Testis (tissue), 3 donors: ENCODE measurements around the gene NPAS3. TPM values are rescaled to one million over a fixed set of nuclear protein-coding genes. Genes with fewer than 3 reads are reported as not detected.
A peak's percentile ranks its signal among the peaks of the same experiment; 100 is the strongest.

ENCODE experiments used
- DNase-seq: peaks from one replicate; pipeline ENCODE4 v3.0.0-alpha.2; 2019
- H3K27ac ChIP-seq, 2 donors: fragments of 200-600 bp; sonication (generic); one replicate each; pipeline ENCODE4 v1.5.1; 2019
- H3K27me3 ChIP-seq: fragments of 200-600 bp; sonication (generic); one replicate; pipeline ENCODE4 v1.5.1; 2019
- H3K36me3 ChIP-seq: fragments of 200-600 bp; sonication (generic); one replicate; pipeline ENCODE4 v1.5.1; 2017; ENCODE audit warnings: low read depth; ENCODE audit errors: missing control alignments
- H3K4me1 ChIP-seq: fragments of 200-600 bp; sonication (generic); one replicate; pipeline ENCODE4 v1.5.1; 2019
- H3K4me3 ChIP-seq, 2 donors: fragments of 200-600 bp; sonication (generic); one replicate each; pipeline ENCODE4 v1.5.1; 2017 to 2019
- H3K9me3 ChIP-seq: fragments of 200-600 bp; sonication (generic); one replicate; pipeline ENCODE4 v1.5.1; 2017
- POLR2A ChIP-seq: fragments of 450-650 bp; IDR thresholded peaks from one replicate; pipeline ENCODE4 v1.6.1; 2017; ENCODE audit warnings: antibody characterized with exemption, mild to moderate bottlenecking, moderate library complexity
- WGBS, 2 donors: methylation state at CpG; one replicate each; pipeline ENCODE4 v1.1.5; 2018; 5-methylcytosine and 5-hydroxymethylcytosine counted together
- intact Hi-C: fragments of 100-400 bp; cut with DNase I; formaldehyde crosslinking; loops from one replicate; pipeline ENCODE4 v1.15.1; 2023; ENCODE audit warnings: low total_unique reads
- polyA plus RNA-seq: library from polyadenylated mRNA; stranded (reverse); fragments of 350-450 nt; fragmentation: Illumina TruSeq; extraction: RNeasy Lipid Tissue Mini Kit (QIAGEN cat#74804); gene quantifications from one replicate; pipeline ENCODE4 v1.2.3, GENCODE V29; 2014; ENCODE audit warnings: low read depth, low replicate concordance; ENCODE audit not compliant: insufficient read depth
- total RNA-seq, 2 donors: library from RNA; depleted of rRNA; stranded (reverse); fragments of >200 nt; gene quantifications; one replicate each; pipeline ENCODE4 v1.2.3, GENCODE V29; 2016
- TF ChIP-seq, protein P1 (sequence below), 3 experiments: fragments of 450-650 bp in 2 of 3; fragments of 200-600 bp in 1 of 3; sonication (generic) in 1 of 3; IDR thresholded peaks; one replicate each; pipeline ENCODE4 v1.5.1; 2016 to 2019; ENCODE audit warnings: antibody characterized with exemption in 3 of 3, mild to moderate bottlenecking in 2 of 3, moderate library complexity in 1 of 3

Gene NPAS3
- total and polyA plus RNA-seq, 3 donors from 2014 or later, result 1.1 to 3.7 (median 1.8) TPM

DNA sequence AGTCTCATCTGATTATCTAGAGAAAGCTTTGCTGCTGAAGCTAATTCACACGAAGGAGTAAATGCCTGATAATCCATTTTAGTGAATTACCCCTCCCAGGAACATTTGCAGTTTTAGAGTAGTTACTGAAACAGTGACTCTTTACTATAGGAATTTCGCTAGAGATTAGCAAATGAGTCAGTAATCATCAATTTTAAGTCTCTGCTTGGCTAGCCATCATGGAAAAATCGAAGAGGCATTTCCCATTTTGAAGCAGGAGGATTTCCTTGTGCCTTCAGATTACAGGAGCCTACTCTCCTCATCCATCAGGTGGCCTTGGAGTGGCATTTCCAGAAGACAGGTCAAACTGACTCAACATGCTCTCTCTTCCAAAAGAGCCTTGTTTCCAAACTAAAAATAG is 857.7 kb downstream of the NPAS3 start:
- H3K4me3 ChIP-seq, result no peak overlapping the region
- intact Hi-C loops, result no loop called here
- no peak overlapping the region for H3K27ac ChIP-seq
- no peak for TF ChIP-seq POLR2A
- TF ChIP-seq, protein P1, sequence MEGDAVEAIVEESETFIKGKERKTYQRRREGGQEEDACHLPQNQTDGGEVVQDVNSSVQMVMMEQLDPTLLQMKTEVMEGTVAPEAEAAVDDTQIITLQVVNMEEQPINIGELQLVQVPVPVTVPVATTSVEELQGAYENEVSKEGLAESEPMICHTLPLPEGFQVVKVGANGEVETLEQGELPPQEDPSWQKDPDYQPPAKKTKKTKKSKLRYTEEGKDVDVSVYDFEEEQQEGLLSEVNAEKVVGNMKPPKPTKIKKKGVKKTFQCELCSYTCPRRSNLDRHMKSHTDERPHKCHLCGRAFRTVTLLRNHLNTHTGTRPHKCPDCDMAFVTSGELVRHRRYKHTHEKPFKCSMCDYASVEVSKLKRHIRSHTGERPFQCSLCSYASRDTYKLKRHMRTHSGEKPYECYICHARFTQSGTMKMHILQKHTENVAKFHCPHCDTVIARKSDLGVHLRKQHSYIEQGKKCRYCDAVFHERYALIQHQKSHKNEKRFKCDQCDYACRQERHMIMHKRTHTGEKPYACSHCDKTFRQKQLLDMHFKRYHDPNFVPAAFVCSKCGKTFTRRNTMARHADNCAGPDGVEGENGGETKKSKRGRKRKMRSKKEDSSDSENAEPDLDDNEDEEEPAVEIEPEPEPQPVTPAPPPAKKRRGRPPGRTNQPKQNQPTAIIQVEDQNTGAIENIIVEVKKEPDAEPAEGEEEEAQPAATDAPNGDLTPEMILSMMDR (IDR thresholded peaks at IDR 0.05), result no peak
- H3K4me1 ChIP-seq, result peaks cover 11% of the 10 kb centered on the region
- H3K9me3 ChIP-seq, result no peaks in the 10 kb centered on the region
- DNase-seq, result no peak
- no peaks in the 10 kb centered on the region for H3K27me3 ChIP-seq
- WGBS, 2 donors, result 84 to 90% methylated on average over 3 of the region's 3 CpGs
- H3K36me3 ChIP-seq, result no peaks in the 10 kb centered on the region

GRCh38 chr14:33799705-33800570 is 861.3 kb downstream of the NPAS3 start:
- no peaks in the 10 kb centered on the region for H3K27me3 ChIP-seq
- H3K9me3 ChIP-seq, result no peaks in the 10 kb centered on the region
- DNase-seq, result no peak
- 56 to 83% methylated on average over 40 to 70 of the region's 100 CpGs for WGBS, 2 donors
- no peak for TF ChIP-seq POLR2A
- TF ChIP-seq, protein P1 (IDR thresholded peaks at IDR 0.05), result no peak
- no peaks in the 10 kb centered on the region for H3K4me1 ChIP-seq
- no peaks in the 10 kb centered on the region for H3K36me3 ChIP-seq
- intact Hi-C loops, result no loop called here
- no peak overlapping the region for H3K27ac ChIP-seq
- peak overlapping the region; percentile 12 to 24 for H3K4me3 ChIP-seq

GRCh38 chr14:33800735-33801163 is 862.1 kb downstream of the NPAS3 start:
- Histone ChIP-seq H3K27me3 (no peaks in the 10 kb centered on the region), H3K4me1 (no peaks in the 10 kb centered on the region), H3K36me3 (no peaks in the 10 kb centered on the region), H3K4me3 (peak overlapping the region in 1 of 2 donors; percentile 1), H3K9me3 (no peaks in the 10 kb centered on the region), H3K27ac (no peak overlapping the region)
- 58 to 62% methylated on average over 9 to 25 of the region's 45 CpGs for WGBS, 2 donors
- no peak for DNase-seq
- TF ChIP-seq, protein P1 (IDR thresholded peaks at IDR 0.05), result no peak
- TF ChIP-seq POLR2A, result no peak
- intact Hi-C loops, result no loop called here

DNA sequence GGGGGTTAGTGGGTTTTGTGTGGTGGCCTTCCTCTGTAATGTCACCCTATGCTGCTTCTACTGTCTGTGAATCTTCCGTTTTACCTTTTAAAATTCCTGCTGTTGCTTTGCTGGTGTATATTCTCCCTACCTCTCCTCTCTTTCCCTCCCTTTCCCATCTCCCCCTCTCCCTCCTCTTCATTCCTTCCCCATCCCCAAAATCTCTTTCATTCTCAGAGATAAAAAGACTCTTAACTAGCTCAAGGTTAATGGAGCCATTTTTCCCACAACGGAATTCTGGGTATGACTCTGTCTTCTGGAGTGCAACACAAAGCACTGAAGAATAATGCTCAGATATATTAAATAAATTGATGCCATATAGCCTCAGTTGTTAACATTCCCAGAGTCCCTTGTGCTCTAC is 864.1 kb downstream of the NPAS3 start:
- H3K27me3 ChIP-seq, result no peaks in the 10 kb centered on the region
- no peaks in the 10 kb centered on the region for H3K4me1 ChIP-seq
- no peaks in the 10 kb centered on the region for H3K9me3 ChIP-seq
- no peak overlapping the region for H3K27ac ChIP-seq
- no peak for DNase-seq
- no peaks in the 10 kb centered on the region for H3K36me3 ChIP-seq
- intact Hi-C loops, result no loop called here
- TF ChIP-seq, protein P1 (IDR thresholded peaks at IDR 0.05), result no peak
- TF ChIP-seq POLR2A, result no peak
- H3K4me3 ChIP-seq, result no peak overlapping the region
- 85 to 90% methylated on average over 2 of the region's 2 CpGs for WGBS, 2 donors
